T-helper 9 cell (primary cell): Measurements from ENCODE around the gene VTI1B.
"Not testable (repeated sequence)": the region's sequence is repeated elsewhere in the genome, so short reads cannot be mapped to it uniquely, and the experiment has no call there.

Experiments used
- DNase-seq: peaks from one replicate; pipeline ENCODE4 v3.0.0-alpha.2; 2020

The VTI1B gene

DNA sequence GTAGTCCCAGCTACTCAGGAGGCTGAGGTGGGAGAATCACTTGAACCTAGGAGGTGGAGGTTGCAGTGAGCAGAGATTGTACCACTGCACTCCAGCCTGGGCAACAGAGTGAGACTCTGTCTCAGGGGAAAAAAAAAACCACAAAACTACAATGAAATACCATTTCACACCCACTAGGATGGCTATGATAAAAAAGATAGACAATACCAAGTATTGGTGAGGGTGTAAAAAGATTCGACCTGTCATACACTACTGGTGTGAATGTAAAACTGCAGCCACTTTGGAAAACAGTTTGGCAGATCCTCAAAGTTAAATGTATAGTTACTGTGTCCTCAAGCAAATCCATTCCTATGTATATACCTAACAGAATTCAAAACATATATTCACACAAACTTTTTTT, 48.3 kb downstream of the VTI1B start:
- not testable (repeated sequence) for DNase-seq

DNA sequence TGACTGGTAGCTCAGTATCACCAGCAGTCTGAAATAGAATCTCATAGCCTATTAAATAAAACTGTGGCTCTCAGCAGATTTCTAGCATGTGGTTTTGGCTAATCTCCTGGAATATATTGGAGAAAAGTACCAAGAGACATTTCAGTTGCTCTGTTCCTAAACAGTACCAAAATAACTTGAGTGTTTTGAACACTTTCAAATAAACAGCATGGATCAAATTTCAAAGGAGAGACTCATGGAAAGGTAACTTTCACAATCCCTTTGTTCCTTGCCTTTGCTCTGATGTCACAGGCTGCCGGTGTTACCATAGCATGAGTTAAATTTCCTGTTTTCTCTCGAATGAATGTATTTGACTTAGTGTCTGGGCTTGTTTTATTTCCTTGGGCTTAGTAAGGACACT, 51.3 kb downstream of the VTI1B start:
- no peak for DNase-seq

DNA sequence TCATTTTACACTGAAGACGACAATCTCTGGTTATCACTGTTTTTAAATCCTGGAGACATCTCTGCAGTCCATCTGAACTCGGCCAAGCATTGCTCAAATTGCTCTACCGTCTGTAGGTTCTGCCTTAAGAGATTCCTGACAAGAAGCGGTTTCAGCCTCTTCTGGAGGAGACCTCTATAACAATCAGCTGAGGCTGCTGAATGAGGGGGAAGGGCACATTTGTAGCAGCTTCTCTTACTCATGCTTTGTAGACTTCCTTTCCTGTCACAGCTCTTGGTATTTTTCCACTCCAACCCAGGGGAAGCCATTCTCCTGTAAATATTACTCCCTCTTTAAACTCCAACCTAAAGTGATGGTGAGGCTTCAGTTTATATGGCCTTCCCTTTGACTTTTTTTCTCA, 51.8 kb downstream of the VTI1B start:
- no peak for DNase-seq

DNA sequence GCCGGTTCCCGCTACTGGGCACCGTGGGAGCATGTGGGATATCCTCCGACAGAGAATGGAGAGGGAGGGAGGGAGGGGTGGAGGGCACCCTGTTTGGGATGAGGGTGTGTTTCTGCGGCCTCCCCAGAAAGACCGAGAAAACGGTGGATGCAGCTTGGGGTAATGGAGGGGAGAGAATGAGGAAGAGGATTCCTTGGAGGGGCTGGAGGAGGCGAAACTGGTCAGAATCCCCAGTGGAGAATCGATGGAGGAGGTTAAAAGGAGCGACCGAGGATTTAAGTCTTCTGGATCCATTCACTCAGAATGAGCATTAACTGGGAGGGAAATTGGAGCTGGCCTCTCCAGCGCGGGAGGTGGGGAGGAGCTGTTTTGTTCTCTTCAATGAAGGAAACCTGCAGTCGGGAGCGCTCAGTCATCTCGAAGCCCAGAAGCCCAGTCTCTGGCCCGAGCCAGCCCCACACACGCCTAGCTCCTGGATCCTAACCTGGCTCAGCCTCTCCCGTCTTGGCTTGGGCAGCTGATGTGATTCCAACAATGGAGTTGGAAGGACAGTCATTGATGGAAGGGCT, 54.1 kb downstream of the VTI1B start:
- no peak for DNase-seq

DNA sequence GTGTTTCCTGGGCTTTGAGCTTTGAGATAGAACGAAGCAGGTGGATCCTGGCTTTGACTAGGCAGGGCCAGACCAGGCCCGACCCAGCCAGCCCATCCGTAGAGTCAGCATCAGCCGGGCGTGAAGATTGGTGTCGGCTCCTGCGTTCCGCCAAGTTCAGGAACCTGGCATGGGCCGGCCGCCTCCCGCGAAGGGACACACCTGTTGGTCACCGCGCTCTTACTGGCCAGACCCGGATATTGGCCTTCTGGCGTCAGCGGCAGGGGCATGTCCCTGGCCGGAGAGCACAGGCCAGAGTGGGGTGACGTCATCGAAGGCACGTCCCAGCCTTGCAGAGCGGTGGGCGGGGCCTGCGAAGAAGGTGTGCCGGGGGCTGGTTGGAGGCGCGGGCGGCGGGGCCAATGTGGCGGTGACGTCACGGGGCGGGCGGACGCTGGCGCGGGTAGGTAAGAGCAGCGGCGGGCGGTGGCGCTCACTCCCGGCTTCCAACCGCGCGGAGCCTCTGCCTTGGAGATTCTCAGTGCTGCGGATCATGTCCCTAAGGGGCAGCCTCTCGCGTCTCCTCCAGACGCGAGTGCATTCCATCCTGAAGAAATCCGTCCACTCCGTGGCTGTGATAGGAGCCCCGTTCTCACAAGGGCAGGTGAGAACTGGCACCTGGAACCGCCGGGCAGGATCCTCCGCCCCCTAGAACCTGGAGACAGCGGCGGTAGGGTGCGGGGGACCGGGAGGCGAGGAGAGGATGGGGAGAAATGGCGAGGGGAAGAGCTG, 54.8 kb downstream of the VTI1B start, which contains the start of gene ARG2:
Gene ARG2, plus strand, starts transcription at position 475 of the 771 bp plus-strand sequence. Its CDS starts 58 bp downstream, at position 533.
- peak; percentile 98 for DNase-seq

DNA sequence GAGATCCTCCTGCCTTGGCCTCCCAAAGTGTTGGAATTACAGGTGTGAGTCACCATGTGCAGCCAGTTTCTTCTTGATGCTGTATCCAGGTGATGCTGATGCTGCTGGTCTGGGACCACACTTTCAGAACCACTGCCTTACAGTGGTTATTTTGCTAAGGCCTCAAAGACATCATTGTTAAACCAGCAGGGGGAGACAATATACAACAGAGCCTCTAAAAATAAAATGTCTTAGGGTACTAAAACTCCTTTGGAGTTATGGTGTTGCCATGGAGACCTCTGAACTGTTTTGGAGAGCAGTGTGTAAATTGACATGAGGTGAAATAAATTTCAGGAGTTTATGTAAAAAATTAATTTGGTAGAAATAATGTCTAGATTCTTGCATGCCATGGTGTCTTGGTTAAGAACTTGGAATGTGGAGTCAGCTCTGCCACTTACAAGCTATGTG, 55.8 kb downstream of the VTI1B start:
- DNase-seq: peak; percentile 0

DNA sequence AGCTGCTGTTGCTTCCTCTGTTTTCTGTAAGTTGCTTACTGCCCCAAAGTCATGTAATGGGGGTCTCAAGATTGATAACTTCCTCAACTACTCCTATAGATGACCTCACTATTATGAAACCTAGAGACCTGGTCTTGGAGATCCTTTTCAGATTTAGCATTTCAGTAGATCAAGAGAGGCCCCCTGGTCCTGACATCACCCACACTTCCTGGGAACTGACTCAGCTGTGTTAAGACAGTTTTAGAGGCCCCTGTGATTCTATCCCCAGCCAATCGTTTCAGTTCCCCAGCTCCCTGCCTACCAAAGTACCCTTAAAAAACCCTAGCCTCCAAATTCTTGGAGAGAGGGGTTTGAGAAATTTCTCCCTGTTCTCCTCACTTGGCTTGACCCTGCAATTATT, 63.9 kb downstream of the VTI1B start:
- DNase-seq: no peak

DNA sequence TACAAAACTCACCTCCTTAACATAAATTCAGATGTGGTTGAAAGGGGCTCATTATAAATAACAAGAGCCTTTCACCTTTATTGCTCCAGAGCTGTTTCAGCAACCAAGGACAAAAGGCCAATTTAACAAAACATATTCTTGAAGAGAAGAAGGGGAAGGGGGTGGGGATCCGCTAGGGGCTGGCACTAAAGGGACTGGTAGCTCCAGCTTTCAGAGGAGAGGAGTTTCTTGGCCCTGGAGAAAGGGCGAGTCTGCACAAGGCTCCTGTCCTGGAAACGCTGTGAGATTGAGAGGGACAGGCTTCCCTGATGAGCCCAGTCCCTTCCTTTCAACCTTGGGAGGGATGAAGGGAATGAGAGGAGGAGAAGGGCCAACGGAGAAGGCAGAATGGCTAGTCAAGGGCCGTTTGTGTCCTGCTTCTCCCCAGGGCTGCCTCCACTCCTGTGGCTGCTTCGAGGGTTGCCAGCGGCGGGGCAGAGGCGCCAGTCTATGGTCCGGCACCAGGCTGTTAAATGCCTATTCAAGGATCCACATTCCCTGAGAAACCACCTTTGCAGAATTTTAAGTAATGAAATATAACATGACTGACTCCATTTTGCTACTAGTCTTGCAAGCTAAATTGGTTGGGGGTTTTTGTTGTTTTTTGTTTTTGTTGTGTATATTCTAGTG, 64.7 kb downstream of the VTI1B start:
- no peak for DNase-seq

DNA sequence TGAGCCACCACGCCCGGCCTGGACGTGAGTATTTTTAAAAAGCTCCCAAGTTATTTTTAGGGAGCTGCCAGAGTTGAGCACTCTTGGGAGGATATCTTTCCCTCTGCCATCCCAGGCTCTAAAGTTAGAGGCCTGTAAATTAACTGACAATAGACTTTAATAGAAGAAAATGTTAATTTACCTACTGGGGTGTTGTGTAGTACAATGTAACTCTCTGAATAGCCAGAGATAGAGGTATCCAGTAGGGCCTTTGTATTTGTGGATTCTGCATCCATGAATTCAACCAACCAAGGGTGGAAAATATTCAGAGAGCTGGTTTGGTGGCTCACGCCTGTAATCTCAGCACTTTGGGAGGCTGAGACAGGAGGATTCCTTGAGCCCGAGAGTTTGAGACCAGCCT, 66.8 kb downstream of the VTI1B start:
- DNase-seq: no peak

DNA sequence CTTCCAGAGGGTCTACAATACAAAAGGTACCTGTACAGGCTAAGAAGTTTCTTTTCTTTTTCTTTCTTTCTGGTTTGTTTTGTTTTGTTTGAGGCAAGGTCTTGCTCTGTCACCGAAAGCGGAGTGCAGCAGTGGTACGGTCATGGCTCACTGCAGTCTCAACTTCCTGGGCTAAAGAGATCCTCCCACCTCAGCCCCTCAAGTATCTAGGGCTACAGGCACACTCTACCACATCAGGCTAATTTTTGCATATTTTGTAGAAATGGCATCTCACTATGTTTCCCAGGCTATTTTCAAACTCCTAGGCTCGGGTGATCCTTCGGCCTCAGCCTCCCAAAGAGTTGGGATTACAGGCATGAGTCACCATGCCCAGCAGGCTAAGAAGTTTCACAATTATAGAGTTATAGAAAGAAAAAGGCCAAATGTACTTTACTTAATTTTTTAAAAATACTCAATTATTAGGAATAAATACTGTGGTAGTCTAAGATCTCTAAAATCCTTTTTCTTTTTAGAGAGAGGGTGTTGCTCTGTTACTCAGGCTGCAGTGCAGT, 71.4 kb downstream of the VTI1B start:
- no peak for DNase-seq

DNA sequence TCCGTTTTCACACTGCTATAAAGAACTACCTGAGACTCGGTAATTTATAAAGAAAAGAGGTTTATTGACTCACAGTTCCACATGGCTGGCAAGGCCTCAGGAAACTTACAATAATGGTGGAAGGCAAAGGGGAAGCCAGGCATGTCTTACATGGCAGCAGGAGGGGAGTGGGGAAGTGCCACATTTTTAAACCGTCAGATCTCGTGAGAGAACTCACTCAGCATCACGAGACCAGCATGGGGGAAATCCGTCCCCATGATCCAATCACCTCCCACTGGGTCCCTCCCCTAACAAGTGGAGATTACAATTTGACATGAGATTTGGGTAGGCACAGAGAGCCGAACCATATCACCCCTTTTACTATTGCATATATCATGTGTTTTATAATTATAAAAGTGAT, 72.4 kb downstream of the VTI1B start:
- DNase-seq: no peak

DNA sequence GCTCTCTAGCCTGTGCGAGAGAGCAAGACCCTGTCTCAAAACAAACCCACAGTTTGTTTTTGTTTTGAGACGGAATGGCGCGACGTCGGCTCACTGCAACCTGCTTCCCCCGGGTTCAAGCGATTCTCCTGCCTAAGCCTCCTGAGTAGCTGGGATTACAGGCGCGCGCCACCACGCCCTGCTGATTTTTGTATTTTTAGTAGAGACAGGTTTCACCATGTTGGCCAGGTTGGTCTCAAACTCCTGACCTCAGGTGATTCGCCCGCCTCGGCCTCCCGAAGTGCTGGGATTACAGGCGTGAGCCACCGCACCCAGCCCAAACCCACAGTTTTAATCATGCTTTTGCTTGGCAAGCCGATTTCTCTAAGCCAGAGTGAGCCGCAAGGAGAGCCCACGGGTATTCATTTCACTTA, 73.9 kb downstream of the VTI1B start:
- DNase-seq: not testable (repeated sequence)

DNA sequence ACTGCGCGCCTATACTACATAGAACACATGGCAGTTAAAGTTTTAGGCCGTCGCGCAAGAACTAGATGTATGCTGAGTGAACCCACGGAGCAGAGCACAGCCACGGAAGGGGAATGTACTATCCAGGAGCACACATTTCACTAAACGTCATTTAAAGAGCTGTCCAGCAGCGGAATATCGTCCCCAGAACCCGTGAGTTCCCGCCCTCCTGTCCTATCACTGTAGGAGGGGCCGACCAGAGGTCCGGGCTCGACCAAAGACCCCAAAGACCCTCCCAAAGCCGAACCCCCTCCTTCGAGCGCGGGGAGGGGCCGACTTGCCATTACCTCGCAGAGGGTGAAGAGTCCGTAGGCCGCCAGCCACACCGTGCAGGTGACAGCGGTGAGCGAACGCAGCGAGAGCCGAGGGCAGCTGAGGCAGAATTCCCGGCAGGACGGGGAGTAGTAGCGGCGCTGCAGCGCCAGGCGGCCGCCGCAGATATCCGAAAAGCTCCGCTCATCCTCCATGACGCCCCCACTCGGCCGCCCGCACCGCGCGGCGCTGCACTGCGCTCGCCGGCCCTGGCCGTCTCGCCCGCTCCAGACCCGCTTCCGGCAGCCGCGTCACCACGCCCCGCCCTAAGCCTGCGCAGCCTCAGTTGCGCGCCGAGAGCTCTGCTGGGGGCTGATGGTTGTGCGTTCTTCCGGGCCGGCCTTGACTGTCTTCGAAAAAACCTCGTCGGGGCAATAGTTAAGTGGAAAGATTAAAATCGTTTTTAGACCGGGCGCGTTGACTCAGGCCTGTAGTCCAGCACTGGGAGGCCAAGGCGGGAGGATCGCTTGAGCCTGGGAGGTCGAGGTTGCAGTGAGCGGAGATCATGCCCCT, 74.5 kb downstream of the VTI1B start, which contains the start of gene PIGH:
Gene PIGH, minus strand, starts transcription at position 571 of the 864 bp plus-strand sequence. Its CDS starts 65 bp downstream, at position 506.
- peak; percentile 93 for DNase-seq
